C4-2B (cell line): ENCODE results near the gene RASL10B.

Experiments
- CTCF ChIP-seq: fragments of 450-650 bp; conservative IDR thresholded peaks from 2 replicates; pipeline ENCODE4 v1.5.1; 2017; ENCODE audit warnings: mild to moderate bottlenecking
- ZFX ChIP-seq: fragments of 450-650 bp; IDR thresholded peaks from 2 replicates; pipeline ENCODE4 v1.6.1; 2017

GRCh38 chr17:35763767-35764122, 32.3 kb downstream of the RASL10B start:
- TF ChIP-seq CTCF (no peak), ZFX (no peak)
